DMS114 treated with DMSO at 0.1 percent for 48 hours (cell line): ENCODE results near the gene GPR33.
"Not testable (repeated sequence)": the region's sequence is repeated elsewhere in the genome, so short reads cannot be mapped to it uniquely, and the experiment has no call there.

ENCODE experiments used
- DNase-seq: peaks from one replicate; lab custom pipeline; 2025; ENCODE audit not compliant: unreplicated experiment; lab: John Stamatoyannopoulos, UW

GPR33 gene

GRCh38 chr14:31487886-31488285 is at the start of gene GPR33:
Gene GPR33, minus strand, starts transcription at chr14:31488039. Its CDS starts 4,074 bp downstream, at chr14:31483965.
- DNase-seq, result no peak

GRCh38 chr14:31536201-31536960 is 48.5 kb upstream of the GPR33 start:
- DNase-seq, result no peak

- DNase-seq, result no peak
Observed at GRCh38 chr14:31530136-31530535, 42.3 kb upstream of the GPR33 start.

GRCh38 chr14:31529053-31529452 is 41.2 kb upstream of the GPR33 start:
- no peak for DNase-seq

- DNase-seq, result no peak
Observed at GRCh38 chr14:31527546-31527945, 39.7 kb upstream of the GPR33 start.

GRCh38 chr14:31527087-31527486 is 39.2 kb upstream of the GPR33 start:
- DNase-seq, result no peak

- no peak for DNase-seq
Observed at GRCh38 chr14:31510855-31511254, 23.0 kb upstream of the GPR33 start.

- peak; percentile 18 for DNase-seq
Observed at GRCh38 chr14:31510222-31510621, 22.4 kb upstream of the GPR33 start.

GRCh38 chr14:31508135-31508534 is 20.3 kb upstream of the GPR33 start:
- DNase-seq, result no peak

GRCh38 chr14:31505411-31505810 is 17.6 kb upstream of the GPR33 start:
- DNase-seq, result no peak

- DNase-seq, result no peak
Observed at GRCh38 chr14:31501870-31502269, 14.0 kb upstream of the GPR33 start.

GRCh38 chr14:31492759-31493498 is 5.1 kb upstream of the GPR33 start:
- DNase-seq, result no peak

- DNase-seq, result no peak
Observed at GRCh38 chr14:31489691-31490090, 1.9 kb upstream of the GPR33 start.

- no peak for DNase-seq
Observed at GRCh38 chr14:31486764-31487163, 1.1 kb downstream of the GPR33 start.

- DNase-seq, result no peak
Observed at GRCh38 chr14:31484754-31485153, 3.1 kb downstream of the GPR33 start.

GRCh38 chr14:31480156-31480555 is 7.7 kb downstream of the GPR33 start:
- DNase-seq, result no peak

GRCh38 chr14:31479027-31479426 is 8.8 kb downstream of the GPR33 start:
- DNase-seq, result no peak

GRCh38 chr14:31477248-31477647 is 10.6 kb downstream of the GPR33 start:
- DNase-seq, result no peak

GRCh38 chr14:31476131-31476866 is 11.5 kb downstream of the GPR33 start:
- no peak for DNase-seq

- DNase-seq, result no peak
Observed at GRCh38 chr14:31466554-31466953, 21.3 kb downstream of the GPR33 start.

GRCh38 chr14:31465111-31465510 is 22.7 kb downstream of the GPR33 start:
- DNase-seq, result no peak

- not testable (repeated sequence) for DNase-seq
Observed at GRCh38 chr14:31462450-31462849, 25.4 kb downstream of the GPR33 start.
